ENCODE results near the gene EIF2B5.
A peak's percentile ranks its signal among the peaks of the same experiment; 100 is the strongest.

GRCh38 chr3:184129012-184129411 lies 6.1 kb upstream of the EIF2B5 start:
- TF ChIP-seq, protein P1, sequence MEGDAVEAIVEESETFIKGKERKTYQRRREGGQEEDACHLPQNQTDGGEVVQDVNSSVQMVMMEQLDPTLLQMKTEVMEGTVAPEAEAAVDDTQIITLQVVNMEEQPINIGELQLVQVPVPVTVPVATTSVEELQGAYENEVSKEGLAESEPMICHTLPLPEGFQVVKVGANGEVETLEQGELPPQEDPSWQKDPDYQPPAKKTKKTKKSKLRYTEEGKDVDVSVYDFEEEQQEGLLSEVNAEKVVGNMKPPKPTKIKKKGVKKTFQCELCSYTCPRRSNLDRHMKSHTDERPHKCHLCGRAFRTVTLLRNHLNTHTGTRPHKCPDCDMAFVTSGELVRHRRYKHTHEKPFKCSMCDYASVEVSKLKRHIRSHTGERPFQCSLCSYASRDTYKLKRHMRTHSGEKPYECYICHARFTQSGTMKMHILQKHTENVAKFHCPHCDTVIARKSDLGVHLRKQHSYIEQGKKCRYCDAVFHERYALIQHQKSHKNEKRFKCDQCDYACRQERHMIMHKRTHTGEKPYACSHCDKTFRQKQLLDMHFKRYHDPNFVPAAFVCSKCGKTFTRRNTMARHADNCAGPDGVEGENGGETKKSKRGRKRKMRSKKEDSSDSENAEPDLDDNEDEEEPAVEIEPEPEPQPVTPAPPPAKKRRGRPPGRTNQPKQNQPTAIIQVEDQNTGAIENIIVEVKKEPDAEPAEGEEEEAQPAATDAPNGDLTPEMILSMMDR (IDR thresholded peaks at IDR 0.05; ENCODE audit: borderline replicate concordance, extremely low read depth, low read length, poor library complexity, severe bottlenecking): peak; percentile 53
- TF ChIP-seq EZH2 (IDR thresholded peaks at IDR 0.05; ENCODE audit: borderline replicate concordance, low read depth, low read length, severe bottlenecking): no peak

Measured in DND-41 (cell line).